NCI-H446 treated with DMSO at 0.1 percent for 48 hours (cell line): ENCODE data around the gene ADAMTSL1.

ENCODE experiments used
- DNase-seq: peaks from one replicate; lab custom pipeline; 2025; lab: John Stamatoyannopoulos, UW

ADAMTSL1 gene

DNA sequence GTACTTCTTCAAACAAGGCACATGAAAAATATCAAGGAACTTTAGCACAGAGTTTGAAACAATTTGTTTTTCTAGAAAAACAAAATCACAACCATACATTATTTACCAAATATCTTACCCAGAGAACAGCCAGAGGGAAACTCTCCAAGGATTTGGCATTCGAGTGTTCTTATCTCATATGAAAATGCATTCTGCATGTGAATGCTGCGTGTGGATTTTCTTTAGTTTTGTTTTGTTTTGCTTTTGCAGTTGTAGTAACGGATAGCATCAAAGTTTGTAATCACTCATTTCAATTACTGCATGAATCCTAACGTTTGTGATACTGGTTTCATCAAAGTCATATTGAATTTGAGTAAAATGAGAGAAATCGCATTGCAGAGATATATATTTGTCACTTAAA, 28.0 kb downstream of the ADAMTSL1 start:
- no peak for DNase-seq

DNA sequence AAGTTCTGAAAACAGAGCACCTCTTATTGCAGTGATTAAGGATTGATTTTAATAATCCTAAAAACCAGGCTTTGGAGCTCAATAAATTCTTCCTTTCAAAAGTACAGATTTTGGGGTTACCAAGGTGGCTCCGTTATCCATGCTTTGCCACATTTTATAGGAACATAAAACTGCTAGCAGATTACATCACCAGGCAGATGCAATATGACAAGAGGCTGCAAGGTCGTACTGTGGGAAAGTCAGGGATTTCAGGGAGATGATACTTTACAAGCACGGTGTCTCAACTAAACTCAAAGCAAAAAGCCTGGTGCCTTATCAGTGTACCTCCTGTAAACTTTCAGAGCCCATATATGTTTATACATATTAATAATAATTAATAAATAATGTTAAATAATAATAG, 28.6 kb downstream of the ADAMTSL1 start:
- DNase-seq: no peak

GRCh38 chr9:18504707-18505106, 30.8 kb downstream of the ADAMTSL1 start:
- no peak for DNase-seq

GRCh38 chr9:18507151-18507550, 33.2 kb downstream of the ADAMTSL1 start:
- no peak for DNase-seq

DNA sequence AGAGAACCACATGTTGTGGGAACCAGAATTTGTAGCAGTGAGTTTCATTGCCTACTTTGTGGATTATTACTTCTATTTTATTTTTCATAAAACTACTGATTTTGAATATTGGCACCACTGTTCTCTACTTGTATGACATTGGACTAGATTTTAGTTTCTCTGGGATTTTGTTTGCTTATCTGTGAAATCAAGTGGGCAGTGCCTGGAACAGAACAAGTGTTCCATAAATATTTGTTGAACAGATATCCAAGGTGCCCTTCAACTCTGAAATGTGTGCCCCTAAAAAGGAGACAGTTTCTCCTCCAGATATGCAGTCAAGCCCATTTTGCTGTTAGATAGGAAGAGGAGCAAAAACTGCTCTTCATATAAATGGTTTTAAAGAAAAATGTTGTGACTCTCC, 42.6 kb downstream of the ADAMTSL1 start:
- DNase-seq: no peak

- no peak for DNase-seq
These were observed 43.0 kb downstream of the ADAMTSL1 start for GRCh38 chr9:18516965-18517364.

- peak; percentile 6 for DNase-seq
These were observed 46.6 kb downstream of the ADAMTSL1 start for GRCh38 chr9:18520416-18521047.

GRCh38 chr9:18526685-18527084, 52.7 kb downstream of the ADAMTSL1 start:
- no peak for DNase-seq

- no peak for DNase-seq
These were observed 57.4 kb downstream of the ADAMTSL1 start for GRCh38 chr9:18531136-18532065.

DNA sequence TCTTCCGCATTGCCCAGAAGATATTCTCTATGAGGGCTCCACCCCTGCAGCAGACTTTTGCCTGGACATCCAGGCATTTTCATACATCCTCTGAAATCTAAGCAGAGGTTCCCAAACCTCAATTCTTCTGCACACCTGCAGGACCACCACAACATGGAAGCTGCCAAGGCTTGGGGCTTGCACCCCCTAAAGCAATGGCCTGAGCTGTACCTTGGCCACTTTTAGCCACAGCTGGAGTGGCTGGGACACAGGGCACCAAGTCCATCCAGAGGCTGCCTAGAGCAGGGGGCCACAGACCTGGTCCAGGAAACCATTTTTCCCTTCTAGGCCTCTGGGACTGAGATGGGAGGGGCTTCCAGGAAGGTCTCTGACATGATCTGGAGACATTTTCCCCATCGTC, 60.7 kb downstream of the ADAMTSL1 start:
- no peak for DNase-seq

GRCh38 chr9:18536554-18536953, 62.6 kb downstream of the ADAMTSL1 start:
- DNase-seq: no peak

DNA sequence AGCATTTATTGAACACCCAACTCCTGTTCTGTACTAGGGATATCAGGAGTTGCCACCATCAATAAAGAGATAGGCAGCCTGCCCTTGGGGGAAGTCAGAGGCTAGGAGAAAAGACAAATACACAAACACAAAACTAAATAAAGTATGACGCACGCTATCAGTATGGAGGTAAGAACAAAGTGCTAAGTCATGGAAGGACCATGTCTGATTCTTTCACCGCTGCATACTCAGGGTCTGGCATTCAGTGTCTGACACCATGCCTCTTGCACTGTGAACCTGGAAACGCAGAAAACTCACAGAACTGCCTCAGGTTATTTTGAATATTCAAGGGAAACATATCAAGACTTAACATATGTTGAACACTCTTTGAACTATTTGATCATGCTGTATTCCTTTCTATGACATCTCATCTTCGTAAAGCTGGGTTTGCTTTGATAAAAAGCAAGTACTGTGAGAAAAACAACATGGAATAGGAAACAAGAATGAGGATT, 65.3 kb downstream of the ADAMTSL1 start:
- no peak for DNase-seq

DNA sequence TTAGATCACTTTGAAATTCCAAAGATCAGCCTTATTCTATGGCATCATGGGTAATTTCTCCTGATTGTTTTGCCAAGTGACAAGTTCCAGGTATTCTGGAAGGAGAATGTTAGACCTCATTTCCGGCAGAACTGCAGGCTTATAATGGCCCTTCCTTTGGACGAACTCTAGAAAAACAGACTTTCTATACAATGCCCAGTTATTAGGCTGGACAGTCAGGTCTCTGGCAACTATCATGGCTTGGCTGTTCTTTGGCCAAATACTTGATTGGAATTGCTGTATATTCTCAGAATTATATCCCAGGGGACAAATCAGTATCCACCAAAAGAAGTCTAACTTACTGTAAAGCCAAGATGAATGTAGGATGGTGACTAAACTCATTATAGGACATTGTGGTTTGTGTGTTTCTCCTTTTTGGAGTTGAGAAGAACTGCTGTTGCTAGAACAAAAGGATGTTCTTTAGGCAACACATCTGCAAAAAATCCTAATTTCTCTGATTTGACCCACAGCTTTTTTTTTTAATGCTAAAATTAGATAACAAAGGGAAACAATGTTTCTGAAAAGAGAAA, 69.0 kb downstream of the ADAMTSL1 start:
- DNase-seq: no peak

DNA sequence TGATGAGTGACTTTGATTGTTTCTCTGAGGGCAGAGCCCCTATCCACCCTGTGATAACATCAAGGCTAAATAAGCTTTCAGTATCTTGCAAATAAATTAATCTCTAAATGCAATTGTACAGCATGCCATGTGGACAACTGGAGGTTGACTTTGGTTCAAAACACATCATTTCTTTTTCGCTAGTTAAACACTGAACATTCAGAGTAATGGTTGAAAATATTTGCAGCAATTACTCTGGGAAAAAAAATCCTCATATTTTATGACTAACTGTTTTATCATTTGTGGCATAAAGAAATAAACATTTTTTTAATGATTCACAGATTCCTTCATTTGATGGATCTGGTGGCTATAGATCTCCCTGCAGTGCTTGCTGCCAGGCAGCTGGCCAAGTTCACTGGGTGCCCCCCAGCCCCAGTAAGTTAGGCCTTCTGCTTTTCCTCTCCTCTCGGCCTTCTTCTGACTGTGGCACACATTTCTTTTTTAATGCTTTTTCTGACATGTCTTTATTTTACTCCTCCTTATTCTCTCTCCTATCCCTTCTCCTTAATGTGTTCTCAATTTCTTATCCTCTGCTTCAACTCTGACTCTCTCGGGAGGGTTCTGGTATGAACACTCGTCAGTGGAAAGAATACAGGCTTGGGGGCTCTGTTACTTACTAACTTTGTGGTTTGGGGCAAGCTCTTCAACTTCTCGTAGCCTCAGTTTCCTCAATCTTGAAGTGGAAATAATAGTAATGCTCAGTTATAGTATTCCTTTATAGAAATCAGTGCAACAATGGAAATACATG, 69.6 kb downstream of the ADAMTSL1 start:
- no peak for DNase-seq

DNA sequence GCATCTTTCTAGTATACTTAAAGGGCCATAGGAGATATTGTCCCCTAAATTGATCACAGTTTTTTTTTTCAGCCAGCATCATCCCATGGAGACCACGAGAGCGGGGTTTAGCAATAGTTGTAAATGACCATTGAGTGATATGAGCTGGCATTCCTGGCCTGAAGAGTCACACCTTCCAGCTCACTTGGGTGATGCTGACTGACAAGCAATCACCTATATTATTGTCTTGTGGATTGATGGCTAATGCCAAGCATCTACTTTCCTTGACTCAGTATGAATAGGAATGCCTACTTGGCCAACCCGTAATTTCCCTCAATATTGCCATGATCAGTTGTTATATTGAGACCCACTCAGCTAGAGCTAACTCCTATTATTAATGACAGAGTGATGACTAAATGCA, 70.5 kb downstream of the ADAMTSL1 start:
- no peak for DNase-seq

DNA sequence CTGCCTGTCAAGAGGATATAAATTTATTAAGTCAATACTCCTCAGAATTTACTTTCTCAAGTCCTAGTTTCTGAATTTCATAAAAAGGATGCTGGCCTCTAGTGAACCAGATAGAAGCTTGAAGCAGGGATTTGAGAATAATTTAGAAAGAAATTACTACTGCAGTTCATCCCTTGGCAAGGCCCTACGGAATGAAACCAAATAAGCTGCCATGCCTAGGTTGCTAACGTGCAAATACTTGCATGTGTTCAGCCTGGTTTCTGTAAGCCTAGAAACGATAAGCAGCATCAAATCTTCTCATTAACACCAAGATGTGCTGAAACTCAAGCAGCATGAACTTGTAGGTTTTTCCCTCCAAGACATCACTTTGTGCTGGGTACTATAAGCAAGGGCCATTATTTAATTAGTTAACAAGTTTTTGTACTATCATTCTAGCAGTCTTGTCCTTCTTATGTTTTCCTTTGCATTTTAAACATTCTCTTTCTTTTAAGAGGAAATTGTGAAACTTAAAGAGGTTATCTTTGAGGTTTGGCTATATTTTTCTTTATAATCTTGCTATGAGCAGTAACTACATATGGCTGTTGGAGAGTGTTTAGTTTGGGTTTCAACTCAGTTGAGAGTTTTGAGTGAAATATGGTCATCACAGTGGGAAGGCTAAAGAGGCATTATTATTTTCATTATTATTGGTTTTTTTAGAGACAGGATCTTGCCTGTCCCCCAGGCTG, 71.8 kb downstream of the ADAMTSL1 start:
- DNase-seq: no peak

GRCh38 chr9:18548456-18548855, 74.5 kb downstream of the ADAMTSL1 start:
- no peak for DNase-seq

GRCh38 chr9:18549772-18550171, 75.8 kb downstream of the ADAMTSL1 start:
- no peak for DNase-seq

GRCh38 chr9:18550286-18550685, 76.3 kb downstream of the ADAMTSL1 start:
- DNase-seq: no peak

GRCh38 chr9:18554244-18554643, 80.3 kb downstream of the ADAMTSL1 start:
- DNase-seq: no peak

DNA sequence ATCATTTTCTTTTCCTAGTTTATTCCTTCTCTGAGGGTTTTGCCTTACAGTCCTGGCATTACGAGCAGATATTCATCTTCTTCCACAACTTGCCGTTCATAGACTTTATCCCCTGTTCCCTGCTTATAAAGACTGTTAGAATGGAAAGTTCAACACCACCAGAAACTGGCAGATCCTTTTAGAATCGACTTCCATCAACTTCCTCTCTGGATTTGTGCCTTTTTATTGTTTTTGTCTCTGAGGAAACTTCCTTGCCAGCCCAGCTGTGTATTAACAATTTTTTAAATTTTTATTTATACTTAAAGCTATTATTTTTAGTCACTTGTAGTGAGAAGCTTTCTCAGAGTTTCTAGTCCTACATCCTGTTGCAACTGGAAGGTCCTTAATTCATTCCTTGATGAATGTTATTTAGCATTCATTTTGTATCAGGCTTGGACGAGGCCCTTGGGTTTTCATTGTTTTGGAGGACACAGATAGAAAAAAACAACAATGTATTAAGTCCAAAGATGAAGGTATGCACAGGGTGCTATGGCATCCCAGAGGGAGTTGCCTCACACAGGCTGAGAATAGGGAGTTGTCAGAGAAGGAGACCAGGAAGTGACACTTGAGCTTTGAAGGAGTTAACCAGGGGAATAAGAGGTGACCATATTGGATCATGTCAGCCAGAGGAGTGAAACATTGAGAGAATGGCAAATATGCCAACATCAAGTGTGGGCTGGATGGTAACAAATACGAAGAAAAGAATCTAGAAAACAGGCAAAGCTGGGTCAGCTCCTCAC, 81.3 kb downstream of the ADAMTSL1 start:
- DNase-seq: no peak
